SK-N-SH treated with all-trans-retinoic acid at 6 μM for 48 hours (cell line): ENCODE data around the gene ATF5.

Experiments used
- ATAC-seq: fragments of 200-7000 bp; cut with Tn5 transposase; 3 replicates; pipeline ENCODE4 v1.9.1; 2020; ENCODE audit warnings: mild to moderate bottlenecking, moderate library complexity
- ARNTL ChIP-seq: fragments of 450-650 bp; formaldehyde crosslinking; IDR thresholded peaks from 2 replicates; pipeline ENCODE4 v1.5.0; 2020; ENCODE audit warnings: low read depth, mild to moderate bottlenecking, moderate library complexity, borderline replicate concordance
- BACH2 ChIP-seq: fragments of 250-450 bp; sonication (Bioruptor Pico); IDR thresholded peaks from 2 replicates; pipeline ENCODE4 v1.9.0; 2021; ENCODE audit warnings: mild to moderate bottlenecking, borderline replicate concordance
- CREB5 ChIP-seq: fragments of 250-450 bp; sonication (Bioruptor Pico); IDR thresholded peaks from 2 replicates; pipeline ENCODE4 v1.5.1; 2020; ENCODE audit warnings: low read depth, mild to moderate bottlenecking, moderate library complexity
- CSDC2 ChIP-seq: fragments of 250-450 bp; sonication (Bioruptor Pico); IDR thresholded peaks from 2 replicates; pipeline ENCODE4 v1.5.0; 2020; ENCODE audit warnings: mild to moderate bottlenecking, moderate library complexity
- CSRNP3 ChIP-seq: fragments of 250-450 bp; sonication (Bioruptor Pico); IDR thresholded peaks from 2 replicates; pipeline ENCODE4 v1.5.1; 2021; ENCODE audit warnings: mild to moderate bottlenecking, moderate library complexity
- ESRRG ChIP-seq: fragments of 250-450 bp; sonication (Bioruptor Pico); IDR thresholded peaks from 2 replicates; pipeline ENCODE4 v1.6.1; 2021; ENCODE audit warnings: mild to moderate bottlenecking
- GLIS3 ChIP-seq: fragments of 250-450 bp; sonication (Bioruptor Pico); IDR thresholded peaks from 2 replicates; pipeline ENCODE4 v1.5.0; 2020; ENCODE audit warnings: mild to moderate bottlenecking, moderate library complexity
- PATZ1 ChIP-seq: fragments of 250-450 bp; sonication (Bioruptor Pico); IDR thresholded peaks from 2 replicates; pipeline ENCODE4 v1.8.0; 2020; ENCODE audit warnings: mild to moderate bottlenecking, moderate library complexity, borderline replicate concordance
- POU6F1 ChIP-seq: fragments of 250-450 bp; sonication (Bioruptor Pico); IDR thresholded peaks from 2 replicates; pipeline ENCODE4 v1.8.0; 2021; ENCODE audit warnings: low read depth, mild to moderate bottlenecking, moderate library complexity, borderline replicate concordance
- PPARA ChIP-seq: fragments of 250-450 bp; sonication (Bioruptor Pico); IDR thresholded peaks from 2 replicates; pipeline ENCODE4 v1.5.0; 2020; ENCODE audit warnings: mild to moderate bottlenecking, borderline replicate concordance
- RARB ChIP-seq: fragments of 250-450 bp; sonication (Bioruptor Pico); IDR thresholded peaks from 2 replicates; pipeline ENCODE4 v1.8.0; 2021; ENCODE audit warnings: mild to moderate bottlenecking, moderate library complexity
- SNAI2 ChIP-seq: fragments of 250-450 bp; sonication (Bioruptor Pico); IDR thresholded peaks from 2 replicates; pipeline ENCODE4 v1.5.0; 2020; ENCODE audit warnings: mild to moderate bottlenecking, moderate library complexity
- TCF4 ChIP-seq: fragments of 250-450 bp; sonication (Bioruptor Pico); IDR thresholded peaks from 2 replicates; pipeline ENCODE4 v1.8.0; 2021; ENCODE audit warnings: mild to moderate bottlenecking, moderate library complexity, borderline replicate concordance
- TOX ChIP-seq: fragments of 250-450 bp; sonication (Bioruptor Pico); IDR thresholded peaks from 2 replicates; pipeline ENCODE4 v1.8.0; 2021; ENCODE audit warnings: mild to moderate bottlenecking, moderate library complexity, borderline replicate concordance
- TSHZ2 ChIP-seq: fragments of 250-450 bp; sonication (Bioruptor Pico); IDR thresholded peaks from 2 replicates; pipeline ENCODE4 v1.5.0; 2020; ENCODE audit warnings: mild to moderate bottlenecking, moderate library complexity
- ZFP3 ChIP-seq: fragments of 250-450 bp; sonication (Bioruptor Pico); IDR thresholded peaks from 2 replicates; pipeline ENCODE4 v1.5.0; 2020; ENCODE audit warnings: mild to moderate bottlenecking, moderate library complexity
- ZFP30 ChIP-seq: fragments of 450-650 bp; formaldehyde crosslinking; IDR thresholded peaks from 2 replicates; pipeline ENCODE4 v1.5.0; 2022; ENCODE audit warnings: mild to moderate bottlenecking, moderate library complexity
- ZNF565 ChIP-seq: fragments of 450-650 bp; formaldehyde crosslinking; conservative IDR thresholded peaks from 2 replicates; pipeline ENCODE4 v1.5.0; 2020; ENCODE audit warnings: low read depth, mild to moderate bottlenecking, moderate library complexity
- ZNF70 ChIP-seq: fragments of 450-650 bp; formaldehyde crosslinking; IDR thresholded peaks from 2 replicates; pipeline ENCODE4 v1.5.0; 2020; ENCODE audit warnings: mild to moderate bottlenecking, moderate library complexity
- ZNF8 ChIP-seq: fragments of 450-650 bp; formaldehyde crosslinking; IDR thresholded peaks from 2 replicates; pipeline ENCODE4 v1.5.0; 2020; ENCODE audit warnings: mild to moderate bottlenecking, moderate library complexity

Gene ATF5

GRCh38 chr19:49937750-49938381 lies 8.9 kb downstream of the ATF5 start:
- ATAC-seq = peak; percentile 94
- TF ChIP-seq ESRRG = no peak
- TF ChIP-seq TOX = no peak
- TF ChIP-seq POU6F1 = no peak
- no peak for TF ChIP-seq ZFP30
- no peak for TF ChIP-seq PATZ1 (CRISPR knock-in tag)
- no peak for TF ChIP-seq CSRNP3 (CRISPR knock-in tag)
- no peak for TF ChIP-seq TSHZ2 (CRISPR knock-in tag)
- TF ChIP-seq CSDC2 (CRISPR knock-in tag) = no peak
- TF ChIP-seq BACH2 (CRISPR knock-in tag) = no peak
- TF ChIP-seq SNAI2 = no peak
- no peak for TF ChIP-seq ARNTL (CRISPR knock-in tag)
- TF ChIP-seq RARB (CRISPR knock-in tag) = no peak
- no peak for TF ChIP-seq ZNF8
- no peak for TF ChIP-seq TCF4 (CRISPR knock-in tag)
- no peak for TF ChIP-seq PPARA (CRISPR knock-in tag)
- TF ChIP-seq ZNF565 (CRISPR knock-in tag) = no peak
- no peak for TF ChIP-seq GLIS3 (CRISPR knock-in tag)

GRCh38 chr19:49938662-49939061 lies 9.7 kb downstream of the ATF5 start:
- no peak for TF ChIP-seq ARNTL (CRISPR knock-in tag)
- TF ChIP-seq POU6F1 = no peak
- TF ChIP-seq ZFP3 (CRISPR knock-in tag) = no peak
- no peak for TF ChIP-seq ZNF8
- no peak for TF ChIP-seq BACH2 (CRISPR knock-in tag)
- TF ChIP-seq CREB5 (CRISPR knock-in tag) = no peak
- TF ChIP-seq TOX = no peak
- TF ChIP-seq ZNF70 (CRISPR knock-in tag) = no peak
- no peak for TF ChIP-seq PATZ1 (CRISPR knock-in tag)
- TF ChIP-seq TCF4 (CRISPR knock-in tag) = no peak
- no peak for TF ChIP-seq ZFP30
- TF ChIP-seq, all 23 proteins: peak for 0
- ATAC-seq = no peak
